Psoas muscle (tissue), 8 donors: Measurements from ENCODE around the gene XIRP2. TPM values are rescaled to one million over a fixed set of nuclear protein-coding genes. Genes with fewer than 3 reads are reported as not detected.
A peak's percentile ranks its signal among the peaks of the same experiment; 100 is the strongest.
"Not testable (repeated sequence)": the region's sequence is repeated elsewhere in the genome, so short reads cannot be mapped to it uniquely, and the experiment has no call there.

Source experiments
- ATAC-seq, 4 donors: fragments of 200-7000 bp; cut with Tn5 transposase; one replicate each; pipeline ENCODE4 v1.9.1; 2020; ENCODE audit warnings: moderate library complexity in 3 of 4, mild to moderate bottlenecking in 2 of 4
- DNase-seq, 2 donors: peaks; one replicate each; pipeline ENCODE4 v3.0.0-alpha.2; 2020
- H3K27ac ChIP-seq: fragments of 200-600 bp; one replicate; pipeline ENCODE4 v1.8.0; 2022
- H3K27me3 ChIP-seq, 3 donors: fragments of 200-600 bp in 1 of 3; one replicate each; pipeline versions ENCODE4 v1.6.1 to v1.8.0; 2013 to 2022; ENCODE audit warnings: low read length in 2 of 3, mild to moderate bottlenecking in 2 of 3, moderate library complexity in 1 of 3; ENCODE audit not compliant: insufficient read depth in 3 of 3
- H3K36me3 ChIP-seq, 2 donors: fragments of 200-600 bp in 1 of 2; one replicate each; pipeline versions ENCODE4 v1.6.1 to v1.8.0; 2013 to 2022; ENCODE audit warnings: low read depth in 1 of 2, mild to moderate bottlenecking in 1 of 2, moderate library complexity in 1 of 2; ENCODE audit not compliant: insufficient read depth in 1 of 2
- H3K4me1 ChIP-seq: fragments of 200-600 bp; one replicate; pipeline ENCODE4 v1.8.0; 2022
- H3K4me3 ChIP-seq: fragments of 200-600 bp; one replicate; pipeline ENCODE4 v1.8.0; 2022; ENCODE audit warnings: mild to moderate bottlenecking
- H3K9me3 ChIP-seq: fragments of 200-600 bp; one replicate; pipeline ENCODE4 v1.8.0; 2022
- WGBS, 3 donors: extraction: QIAGEN DNeasy Blood & Tissue Kit; methylation state at CpG; one replicate each; pipeline versions ENCODE4 v1.1.6 to v1.1.7; 2013; 5-methylcytosine and 5-hydroxymethylcytosine counted together
- intact Hi-C, 2 donors: fragments of 100-400 bp; cut with DNase I; formaldehyde crosslinking; loops; one replicate each; pipeline versions ENCODE4 v1.11.0 to v1.14.2; 2022
- polyA plus RNA-seq, 3 donors: library from polyadenylated mRNA; stranded (reverse); fragments of 200-250 nt; gene quantifications; one replicate each; pipeline ENCODE4 v1.2.3, GENCODE V29; 2013
- total RNA-seq, 4 donors: library from RNA; stranded (reverse); fragmentation: NEBNext Ultra II Directional in 2 of 4; extraction: Animal tissue kit (Norgen Biotek cat#: 25700) in 2 of 4; gene quantifications; one replicate each; pipeline versions ENCODE4 v1.2.1 to v1.2.4, GENCODE V29; 2021 to 2023
- TF ChIP-seq, protein P1 (sequence below): fragments of 200-600 bp; IDR thresholded peaks from one replicate; pipeline ENCODE4 v1.8.0; 2022; ENCODE audit warnings: antibody characterized with exemption
- donor health status: healthy with polysubstance abuse.
- donor health status: DM: no; HTN: no; CAD: no; lungs with moderate emphysema.
- donor health status: Bipolar disorder and iron deficiency.
- donor health status: healthy.
- donor health status: DM: yes; HTN: yes; CAD: no.
- donor health status: DM: no; HTN: no; CAD: no.
- donor health status: DM: no; HTN: no; CAD: no.
- donor health status: DM: yes; HTN: yes; CAD: no.

Gene XIRP2
- total and polyA plus RNA-seq, 7 donors = 355 to 8,701 (median 2,071) TPM

DNA sequence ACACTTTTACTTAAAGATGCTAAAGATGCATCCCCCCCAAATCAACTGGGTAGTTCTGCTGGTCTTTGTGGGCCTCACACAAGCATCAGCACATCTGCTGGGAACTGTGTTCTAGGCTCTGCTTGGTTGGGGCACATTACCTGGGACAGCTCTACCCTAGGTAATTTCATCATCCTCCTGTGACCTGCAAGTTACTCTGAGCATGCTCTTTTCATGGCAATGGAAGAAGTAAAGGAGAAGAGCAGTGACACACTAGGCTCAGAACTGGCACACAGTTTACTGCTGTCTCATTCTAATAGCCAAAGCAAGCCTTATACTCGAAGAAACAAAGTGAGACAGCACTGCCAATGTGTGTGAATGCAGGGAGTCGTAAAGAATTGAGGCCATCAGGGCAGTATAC, 376.7 kb downstream of the XIRP2 start:
- peak overlapping the region; percentile 32 for H3K27ac ChIP-seq
- TF ChIP-seq, protein P1, sequence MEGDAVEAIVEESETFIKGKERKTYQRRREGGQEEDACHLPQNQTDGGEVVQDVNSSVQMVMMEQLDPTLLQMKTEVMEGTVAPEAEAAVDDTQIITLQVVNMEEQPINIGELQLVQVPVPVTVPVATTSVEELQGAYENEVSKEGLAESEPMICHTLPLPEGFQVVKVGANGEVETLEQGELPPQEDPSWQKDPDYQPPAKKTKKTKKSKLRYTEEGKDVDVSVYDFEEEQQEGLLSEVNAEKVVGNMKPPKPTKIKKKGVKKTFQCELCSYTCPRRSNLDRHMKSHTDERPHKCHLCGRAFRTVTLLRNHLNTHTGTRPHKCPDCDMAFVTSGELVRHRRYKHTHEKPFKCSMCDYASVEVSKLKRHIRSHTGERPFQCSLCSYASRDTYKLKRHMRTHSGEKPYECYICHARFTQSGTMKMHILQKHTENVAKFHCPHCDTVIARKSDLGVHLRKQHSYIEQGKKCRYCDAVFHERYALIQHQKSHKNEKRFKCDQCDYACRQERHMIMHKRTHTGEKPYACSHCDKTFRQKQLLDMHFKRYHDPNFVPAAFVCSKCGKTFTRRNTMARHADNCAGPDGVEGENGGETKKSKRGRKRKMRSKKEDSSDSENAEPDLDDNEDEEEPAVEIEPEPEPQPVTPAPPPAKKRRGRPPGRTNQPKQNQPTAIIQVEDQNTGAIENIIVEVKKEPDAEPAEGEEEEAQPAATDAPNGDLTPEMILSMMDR = no peak
- H3K27me3 ChIP-seq = no peaks in the 10 kb centered on the region
- ATAC-seq (peak; percentile 34 to 62 (median 52)), DNase-seq (no peak)
- intact Hi-C loops = loop anchor here in 1 of 2 donors (5.0 kb wide), 1 partner anchor 852 kb away; no protein-coding TSS in a partner anchor
- H3K9me3 ChIP-seq = no peaks in the 10 kb centered on the region
- H3K4me3 ChIP-seq = no peak overlapping the region
- H3K4me1 ChIP-seq = no peaks in the 10 kb centered on the region
- 75 to 83% (median 79%) methylated on average over 2 of the region's 2 CpGs for WGBS, 3 donors
- no peaks in the 10 kb centered on the region for H3K36me3 ChIP-seq

DNA sequence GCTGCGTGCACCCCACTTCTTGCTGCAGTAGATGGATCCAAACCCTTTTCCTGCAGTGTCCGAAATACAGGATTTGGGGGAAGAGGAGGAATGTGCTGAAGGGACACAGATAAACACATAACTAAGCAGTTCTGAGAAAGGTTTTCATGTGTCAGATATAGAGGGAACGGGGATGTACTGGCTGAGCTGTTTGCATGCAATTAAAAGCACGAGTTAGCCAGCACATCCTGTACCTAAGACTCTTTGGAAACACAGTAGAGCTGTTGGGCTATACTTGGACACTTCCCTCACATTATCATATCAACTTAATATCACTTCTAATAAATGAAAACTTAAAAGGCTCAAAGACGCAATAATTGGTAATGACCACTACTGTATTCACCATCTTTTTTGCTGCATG, 377.4 kb downstream of the XIRP2 start:
- Histone ChIP-seq H3K36me3 (no peaks in the 10 kb centered on the region), H3K4me1 (no peaks in the 10 kb centered on the region), H3K4me3 (no peak overlapping the region), H3K27ac (peak overlapping the region; percentile 32), H3K9me3 (no peaks in the 10 kb centered on the region), H3K27me3 (no peaks in the 10 kb centered on the region)
- DNase-seq = no peak
- intact Hi-C loops = loop anchor here in 1 of 2 donors (5.0 kb wide), 1 partner anchor 852 kb away; no protein-coding TSS in a partner anchor
- WGBS, 3 donors = 66 to 86% (median 80%) methylated on average over 5 of the region's 5 CpGs
- TF ChIP-seq, protein P1 = no peak
- ATAC-seq = peak; percentile 19 to 74 (median 48)

DNA sequence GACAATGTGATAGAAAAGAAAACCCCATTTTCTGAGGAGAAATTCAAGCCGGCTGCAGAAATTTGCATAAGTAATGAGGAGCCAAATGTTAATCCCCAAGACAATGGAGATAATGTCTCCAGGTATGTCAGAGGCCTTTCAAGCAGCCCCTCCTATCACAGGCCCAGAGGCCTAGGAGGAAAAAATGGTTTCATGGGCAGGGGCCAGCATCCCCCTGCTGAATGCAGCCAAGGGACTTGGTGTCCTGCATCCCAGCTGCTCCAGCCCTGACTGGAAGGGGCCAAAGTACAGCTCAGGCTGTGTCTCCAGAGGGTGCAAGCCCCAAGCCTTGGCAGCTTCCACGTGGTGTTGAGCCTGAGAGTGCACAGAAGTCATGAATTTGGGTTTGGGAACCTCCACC, 380.0 kb downstream of the XIRP2 start:
- WGBS, 3 donors = 64 to 73% (median 70%) methylated on average over 2 of the region's 2 CpGs
- DNase-seq, H3K27me3 ChIP-seq: not testable (repeated sequence)

GRCh38 chr2:167271932-167272331, 383.7 kb downstream of the XIRP2 start:
- Histone ChIP-seq H3K4me1 (no peaks in the 10 kb centered on the region), H3K9me3 (no peaks in the 10 kb centered on the region), H3K27ac (no peak overlapping the region), H3K27me3 (no peaks in the 10 kb centered on the region), H3K36me3 (no peaks in the 10 kb centered on the region), H3K4me3 (no peak overlapping the region)
- intact Hi-C loops = no loop called here
- DNase-seq (no peak), ATAC-seq (no peak)
- WGBS, 3 donors = 57 to 61% (median 60%) methylated on average over 3 of the region's 3 CpGs
- TF ChIP-seq, protein P1 = no peak

More for the DNA sequence above, 380.0 kb downstream of the XIRP2 start:
- intact Hi-C loops = loop anchor here in 1 of 2 donors (5.0 kb wide), 1 partner anchor 849 kb away; no protein-coding TSS in a partner anchor
- H3K9me3 ChIP-seq, ATAC-seq, H3K4me1 ChIP-seq, H3K27ac ChIP-seq, H3K4me3 ChIP-seq, H3K36me3 ChIP-seq: not testable (repeated sequence)

DNA sequence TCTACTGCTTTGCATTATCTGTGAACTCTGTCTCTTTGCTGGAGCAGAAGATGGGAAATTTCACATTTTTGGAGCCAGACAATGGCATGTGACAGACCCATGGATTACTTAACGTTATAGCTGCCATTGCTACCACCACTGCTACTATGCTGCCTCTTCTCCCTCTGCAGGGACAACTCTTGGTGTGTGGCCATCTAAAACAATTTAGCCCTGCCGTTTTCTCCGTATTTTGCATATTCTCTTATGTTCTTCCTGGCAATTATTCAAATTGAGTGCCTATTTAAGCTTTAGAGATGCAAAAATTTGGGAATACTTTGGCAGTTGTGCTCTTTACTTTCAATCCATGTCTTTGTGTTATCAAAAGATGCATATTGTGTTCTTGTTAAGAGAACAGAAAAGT, 386.8 kb downstream of the XIRP2 start:
- 17 to 21% (median 18%) methylated on average over 3 of the region's 3 CpGs for WGBS, 3 donors
- TF ChIP-seq, protein P1 = no peak
- H3K27me3 ChIP-seq = no peaks in the 10 kb centered on the region
- intact Hi-C loops = no loop called here
- H3K27ac ChIP-seq = no peak overlapping the region
- DNase-seq (no peak), ATAC-seq (no peak)
- H3K4me3 ChIP-seq = no peak overlapping the region
- H3K9me3 ChIP-seq = no peaks in the 10 kb centered on the region
- no peaks in the 10 kb centered on the region for H3K36me3 ChIP-seq
- no peaks in the 10 kb centered on the region for H3K4me1 ChIP-seq
